Ectodermal cell (in vitro differentiated cells): Measurements from ENCODE around the gene C10orf90.

ENCODE experiments used
- H3K27ac ChIP-seq: 2 replicates; pipeline ENCODE4 v1.7.0; 2013; ENCODE audit warnings: mild to moderate bottlenecking, low read depth, low read length; ENCODE audit not compliant: insufficient read depth, poor library complexity, severe bottlenecking
- H3K27me3 ChIP-seq: 2 replicates; pipeline ENCODE4 v1.7.0; 2013; ENCODE audit warnings: mild to moderate bottlenecking, low read length; ENCODE audit not compliant: insufficient read depth, control insufficient read depth, poor library complexity, severe bottlenecking
- H3K36me3 ChIP-seq: one replicate; pipeline ENCODE4 v1.7.0; 2013; ENCODE audit warnings: low read length; ENCODE audit not compliant: control insufficient read depth, insufficient read depth
- H3K4me1 ChIP-seq: one replicate; pipeline ENCODE4 v1.7.0; 2013; ENCODE audit warnings: low read length; ENCODE audit not compliant: control insufficient read depth, insufficient read depth
- H3K4me3 ChIP-seq: 2 replicates; pipeline ENCODE4 v1.7.0; 2013; ENCODE audit warnings: low read depth, low read length, control low read depth; ENCODE audit not compliant: insufficient read depth
- H3K9me3 ChIP-seq: 2 replicates; pipeline ENCODE4 v1.7.0; 2013; ENCODE audit warnings: mild to moderate bottlenecking, low read length, moderate library complexity; ENCODE audit not compliant: control insufficient read depth
- WGBS, 2 experiments: methylation state at CpG; one replicate each; pipeline ENCODE4 v1.1.7; 2013; ENCODE audit warnings: missing lambda C conversion rate in 2 of 2; 5-methylcytosine and 5-hydroxymethylcytosine counted together

The C10orf90 gene

GRCh38 chr10:126519185-126519584 is 151.3 kb downstream of the C10orf90 start:
- no peak overlapping the region for H3K27ac ChIP-seq
- no peaks in the 10 kb centered on the region for H3K27me3 ChIP-seq
- H3K9me3 ChIP-seq = no peaks in the 10 kb centered on the region
- no peaks in the 10 kb centered on the region for H3K36me3 ChIP-seq
- H3K4me3 ChIP-seq = no peak overlapping the region
- no peaks in the 10 kb centered on the region for H3K4me1 ChIP-seq
- 97 to 100% methylated on average over 2 of the region's 2 CpGs for WGBS, 2 experiments

DNA sequence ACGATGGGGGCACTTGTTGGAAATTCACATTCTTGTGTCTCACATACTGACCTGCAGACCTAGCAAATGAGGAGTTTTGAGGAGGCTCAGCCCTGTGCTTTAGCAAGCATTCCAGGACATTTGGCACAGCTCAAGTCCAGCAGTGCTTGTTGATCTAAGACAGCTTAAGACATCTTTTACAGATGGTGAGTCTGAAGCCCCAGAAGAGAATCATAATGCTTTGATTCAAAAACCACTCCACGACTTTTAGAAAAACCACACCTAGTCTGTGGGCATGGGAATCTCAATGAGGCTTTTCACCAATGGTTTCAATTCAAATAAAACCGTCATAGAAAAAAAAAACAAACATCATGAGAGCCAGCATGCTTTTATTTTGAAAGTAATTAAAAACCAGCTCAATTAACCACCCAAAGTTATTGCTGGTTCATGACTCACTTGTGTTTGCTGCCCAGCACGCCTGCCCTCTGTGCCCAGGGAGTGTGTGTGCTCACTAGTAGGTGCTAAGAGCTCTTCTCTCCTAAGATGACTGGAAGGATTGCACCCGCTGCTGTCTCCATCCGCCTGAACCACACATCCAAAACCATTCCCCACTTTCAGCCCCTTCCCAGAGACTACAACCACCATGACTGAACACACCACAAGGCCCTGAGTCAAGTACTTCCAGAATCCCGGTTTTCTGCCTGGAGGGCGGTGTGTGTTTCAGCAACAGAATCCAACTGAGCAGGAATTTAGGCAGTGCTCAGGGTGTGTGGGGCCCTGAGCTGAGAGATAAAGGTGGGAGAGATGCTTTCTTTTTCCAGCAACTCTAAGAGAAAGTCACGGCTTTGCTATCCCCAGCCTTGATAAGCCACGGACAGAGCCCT is 152.0 kb downstream of the C10orf90 start:
- Histone ChIP-seq H3K4me3 (no peak overlapping the region), H3K27me3 (no peaks in the 10 kb centered on the region), H3K36me3 (no peaks in the 10 kb centered on the region), H3K9me3 (no peaks in the 10 kb centered on the region), H3K27ac (no peak overlapping the region), H3K4me1 (no peaks in the 10 kb centered on the region)
- 92 to 93% methylated on average over 10 of the region's 10 CpGs for WGBS, 2 experiments

DNA sequence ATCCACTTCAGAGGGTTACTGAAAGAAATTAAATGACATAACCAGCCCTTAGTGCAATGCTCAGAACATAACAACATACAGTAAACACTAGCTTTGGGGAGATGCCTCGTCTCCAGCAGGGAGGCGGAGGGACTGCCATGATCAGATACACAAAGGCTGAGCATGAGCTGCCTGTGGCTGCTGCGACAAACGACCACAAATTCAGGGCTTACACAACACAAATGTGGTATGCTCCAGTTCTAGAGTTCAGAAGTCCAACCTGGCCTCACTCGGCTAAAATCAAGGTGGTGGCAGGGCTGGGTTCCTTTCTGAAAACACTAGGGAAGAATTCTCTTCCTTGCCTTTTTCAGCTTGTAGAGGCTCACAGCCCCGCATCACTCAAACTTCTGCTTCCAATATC is 154.0 kb downstream of the C10orf90 start:
- H3K27me3 ChIP-seq = no peaks in the 10 kb centered on the region
- H3K27ac ChIP-seq = no peak overlapping the region
- no peaks in the 10 kb centered on the region for H3K36me3 ChIP-seq
- H3K4me3 ChIP-seq = no peak overlapping the region
- WGBS, 2 experiments = 93 to 94% methylated on average over 6 of the region's 6 CpGs
- H3K4me1 ChIP-seq = no peaks in the 10 kb centered on the region
- H3K9me3 ChIP-seq = no peaks in the 10 kb centered on the region

DNA sequence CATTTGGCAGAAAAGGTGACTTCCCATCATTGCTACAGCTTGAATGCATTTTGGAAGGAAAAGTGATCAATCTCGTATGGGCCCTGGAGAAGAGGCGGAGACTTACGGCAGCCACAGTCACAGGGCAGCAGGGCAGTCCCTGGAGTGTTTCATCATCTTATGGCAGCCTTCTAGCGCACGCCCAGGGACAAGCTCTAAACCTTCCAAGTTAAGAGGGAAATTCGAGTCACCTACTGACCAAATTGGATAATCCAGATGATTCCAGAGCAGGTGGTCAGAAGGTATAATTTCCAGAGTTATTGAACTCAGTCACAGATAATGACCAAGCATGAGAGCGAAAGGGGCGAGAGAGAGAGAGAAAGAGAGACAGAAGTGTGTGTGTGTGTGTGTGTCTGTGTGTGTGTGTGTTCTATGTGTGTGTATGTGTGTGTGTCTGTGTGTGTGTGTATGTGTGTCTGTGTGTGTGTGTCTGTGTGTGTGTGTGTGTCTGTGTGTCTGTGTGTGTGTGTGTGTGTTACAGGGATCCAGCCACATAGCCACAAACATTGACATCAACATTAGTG is 158.5 kb downstream of the C10orf90 start:
- Histone ChIP-seq H3K4me3 (no peak overlapping the region), H3K36me3 (no peaks in the 10 kb centered on the region), H3K9me3 (no peaks in the 10 kb centered on the region), H3K4me1 (no peaks in the 10 kb centered on the region), H3K27me3 (no peaks in the 10 kb centered on the region), H3K27ac (no peak overlapping the region)
- 82 to 84% methylated on average over 8 of the region's 8 CpGs for WGBS, 2 experiments

DNA sequence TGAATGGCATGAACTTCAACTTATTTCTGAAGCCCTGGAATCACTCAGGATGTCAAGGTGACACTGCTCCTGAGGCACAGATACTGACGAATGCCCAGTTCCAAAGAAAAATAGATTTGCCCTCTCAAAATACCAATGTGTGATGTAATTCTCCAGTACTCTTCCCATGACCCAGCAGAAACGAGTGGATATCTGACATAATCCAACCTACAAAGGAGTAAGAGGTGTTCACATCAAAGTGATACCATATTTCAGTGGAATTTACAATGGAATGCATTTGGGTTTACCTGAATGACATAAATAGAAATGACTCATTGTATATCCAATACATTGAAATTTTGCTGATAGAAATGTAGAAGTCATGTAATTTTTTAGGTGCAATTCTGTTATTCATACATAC is 161.3 kb downstream of the C10orf90 start:
- Histone ChIP-seq H3K27me3 (no peaks in the 10 kb centered on the region), H3K27ac (no peak overlapping the region), H3K4me3 (no peak overlapping the region), H3K36me3 (no peaks in the 10 kb centered on the region), H3K4me1 (no peaks in the 10 kb centered on the region), H3K9me3 (no peaks in the 10 kb centered on the region)
- WGBS, 2 experiments = 91 to 93% methylated on average over 2 of the region's 2 CpGs

DNA sequence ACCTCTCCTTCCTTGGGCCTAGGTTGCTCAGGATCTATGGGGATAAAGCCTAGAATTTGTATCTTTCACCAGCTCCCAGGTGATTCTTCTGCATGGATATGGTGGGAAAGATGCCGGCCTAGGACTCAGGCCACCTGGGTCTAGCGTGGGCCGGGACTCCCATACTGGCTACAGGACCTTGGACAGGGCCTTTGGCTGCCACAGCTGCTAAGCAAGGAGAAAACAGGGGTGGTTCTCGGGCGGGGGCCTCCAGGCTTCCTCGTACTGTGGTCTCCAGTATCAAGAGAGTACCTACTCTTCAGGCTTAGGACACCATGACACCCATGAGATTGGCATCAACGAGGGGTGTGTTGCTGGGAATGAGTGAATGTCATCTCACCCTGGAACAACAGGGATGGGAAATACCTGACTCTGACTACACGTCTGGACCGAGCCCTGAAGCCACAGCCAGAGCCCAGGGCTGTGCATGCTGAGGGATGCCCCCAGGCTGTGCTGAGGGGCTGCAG is 161.9 kb downstream of the C10orf90 start:
- Histone ChIP-seq H3K27me3 (no peaks in the 10 kb centered on the region), H3K27ac (no peak overlapping the region), H3K9me3 (no peaks in the 10 kb centered on the region), H3K4me1 (no peaks in the 10 kb centered on the region), H3K4me3 (no peak overlapping the region), H3K36me3 (no peaks in the 10 kb centered on the region)
- WGBS, 2 experiments = 80 to 81% methylated on average over 9 of the region's 9 CpGs

GRCh38 chr10:126504761-126505112 is 165.8 kb downstream of the C10orf90 start:
- no peak overlapping the region for H3K27ac ChIP-seq

GRCh38 chr10:126504063-126504760 is 166.3 kb downstream of the C10orf90 start:
- Histone ChIP-seq H3K9me3 (no peaks in the 10 kb centered on the region), H3K4me3 (no peak overlapping the region), H3K4me1 (no peaks in the 10 kb centered on the region), H3K27me3 (no peaks in the 10 kb centered on the region), H3K36me3 (no peaks in the 10 kb centered on the region), H3K27ac (no peak overlapping the region)
- 72 to 73% methylated on average over 23 of the region's 23 CpGs for WGBS, 2 experiments

More at GRCh38 chr10:126504761-126505112, 165.8 kb downstream of the C10orf90 start:
- H3K4me1 ChIP-seq = no peaks in the 10 kb centered on the region
- no peaks in the 10 kb centered on the region for H3K27me3 ChIP-seq
- H3K9me3 ChIP-seq = no peaks in the 10 kb centered on the region
- H3K4me3 ChIP-seq = no peak overlapping the region
- WGBS, 2 experiments = 93 to 96% methylated on average over 16 of the region's 16 CpGs
- no peaks in the 10 kb centered on the region for H3K36me3 ChIP-seq

- no peaks in the 10 kb centered on the region for H3K4me1 ChIP-seq
- no peaks in the 10 kb centered on the region for H3K9me3 ChIP-seq
- no peaks in the 10 kb centered on the region for H3K36me3 ChIP-seq
- no peak overlapping the region for H3K4me3 ChIP-seq
- no peaks in the 10 kb centered on the region for H3K27me3 ChIP-seq
- WGBS, 2 experiments = 90 to 92% methylated on average over 12 of the region's 12 CpGs
- no peak overlapping the region for H3K27ac ChIP-seq
Observed at GRCh38 chr10:126503392-126504062, 167.0 kb downstream of the C10orf90 start.

- H3K27me3 ChIP-seq = no peaks in the 10 kb centered on the region
- WGBS, 2 experiments = 92 to 97% methylated on average over 1 of the region's 1 CpG
- H3K4me3 ChIP-seq = no peak overlapping the region
- no peak overlapping the region for H3K27ac ChIP-seq
- H3K4me1 ChIP-seq = no peaks in the 10 kb centered on the region
- no peaks in the 10 kb centered on the region for H3K9me3 ChIP-seq
- H3K36me3 ChIP-seq = no peaks in the 10 kb centered on the region
Observed at GRCh38 chr10:126502441-126502840, 168.1 kb downstream of the C10orf90 start.
